A673 (cell line): ENCODE results near the gene ROBO2. TPM values are rescaled to one million over a fixed set of nuclear protein-coding genes. Genes with fewer than 3 reads are reported as not detected.

Source experiments
- BruUV-seq: library from RNA; stranded (reverse); fragments of 400-500 nt; replicated peaks from 2 replicates; lab custom pipeline; 2021; lab: Mats Ljungman, UMichigan
- CTCF ChIA-PET: fragments of 300-600 bp; sonication (Branson Sonifier 250); formaldehyde crosslinking; loops from one replicate; lab custom pipeline; 2022; ENCODE audit warnings: antibody characterized with exemption; lab: Charles Lee
- POLR2A ChIA-PET: fragments of 300-600 bp; sonication (Branson Sonifier 250); formaldehyde crosslinking; loops from one replicate; lab custom pipeline; 2022; ENCODE audit warnings: antibody characterized with exemption; ENCODE audit not compliant: low non-redundant PET; lab: Charles Lee
- DNase-seq: peaks from one replicate; pipeline ENCODE4 v3.0.0-alpha.2; 2015; ENCODE audit warnings: low spot score
- H3K27ac ChIP-seq: fragments of 200-600 bp; sonication (generic); 2 replicates; pipeline ENCODE4 v1.5.1; 2016; ENCODE audit warnings: mixed run types, low read depth, mild to moderate bottlenecking, mixed read lengths, antibody characterized with exemption, low read length; ENCODE audit not compliant: poor library complexity, severe bottlenecking
- H3K27me3 ChIP-seq: fragments of 200-600 bp; sonication (generic); replicated peaks from 2 replicates; pipeline ENCODE4 v1.6.1; 2017; ENCODE audit warnings: mixed run types, low read depth, mild to moderate bottlenecking, mixed read lengths, antibody characterized with exemption, low read length; ENCODE audit not compliant: insufficient read depth, poor library complexity
- H3K36me3 ChIP-seq: fragments of 200-600 bp; sonication (generic); 2 replicates; pipeline ENCODE4 v1.6.1; 2016; ENCODE audit warnings: mixed run types, mild to moderate bottlenecking, mixed read lengths, antibody characterized with exemption, low read length; ENCODE audit not compliant: insufficient read depth, poor library complexity, severe bottlenecking
- H3K4me1 ChIP-seq: fragments of 200-600 bp; sonication (generic); 2 replicates; pipeline ENCODE4 v1.6.1; 2017; ENCODE audit warnings: mixed run types, mild to moderate bottlenecking, mixed read lengths, antibody characterized with exemption, low read length; ENCODE audit not compliant: insufficient read depth, poor library complexity, severe bottlenecking
- H3K4me3 ChIP-seq: fragments of 200-600 bp; sonication (generic); 2 replicates; pipeline ENCODE4 v1.5.1; 2016; ENCODE audit warnings: low read depth, mixed run types, mild to moderate bottlenecking, mixed read lengths, low read length; ENCODE audit not compliant: poor library complexity, severe bottlenecking
- H3K9me3 ChIP-seq: fragments of 200-600 bp; sonication (generic); 2 replicates; pipeline ENCODE4 v1.6.1; 2016; ENCODE audit warnings: mixed run types, low read depth, mild to moderate bottlenecking, mixed read lengths, antibody characterized with exemption, low read length; ENCODE audit not compliant: poor library complexity, severe bottlenecking
- CTCF ChIP-seq: fragments of 300-800, 200-600 bp; sonication (generic); conservative IDR thresholded peaks from 2 replicates; pipeline ENCODE4 v1.5.1; 2017; ENCODE audit warnings: low read depth, mild to moderate bottlenecking, antibody characterized with exemption, low read length, moderate library complexity, mixed read lengths
- EZH2 ChIP-seq: fragments of 200-600 bp; sonication (generic); IDR thresholded peaks from 2 replicates; pipeline ENCODE4 v1.6.1; 2017; ENCODE audit warnings: borderline replicate concordance, low read depth, mild to moderate bottlenecking, mixed read lengths, antibody characterized with exemption, low read length; ENCODE audit not compliant: poor library complexity, severe bottlenecking
- intact Hi-C: fragments of 100-400 bp; cut with micrococcal nuclease; formaldehyde crosslinking; loops from one replicate; pipeline ENCODE4 v1.10.0; 2022; ENCODE audit not compliant: unreplicated experiment
- total RNA-seq: library from RNA; stranded (reverse); gene quantifications from 2 replicates; pipeline ENCODE4 v1.2.3, GENCODE V29; 2021

The ROBO2 gene
- total RNA-seq, 1 experiment from 2014 or later: 17.5 TPM

- no peak overlapping the region for H3K4me3 ChIP-seq
- CTCF ChIA-PET: no interaction called here
- no peaks in the 10 kb centered on the region for H3K27me3 ChIP-seq
- H3K27ac ChIP-seq: no peak overlapping the region
- POLR2A ChIA-PET: no interaction called here
- no peaks in the 10 kb centered on the region for H3K4me1 ChIP-seq
- no peaks in the 10 kb centered on the region for H3K9me3 ChIP-seq
- TF ChIP-seq CTCF: no peak
- TF ChIP-seq EZH2: no peak
- intact Hi-C loops: no loop called here
- no TSS peak for BruUV-seq
- no peak for DNase-seq
- no peaks in the 10 kb centered on the region for H3K36me3 ChIP-seq
Observed at GRCh38 chr3:77599948-77600347, 560.0 kb downstream of the ROBO2 start.

- ChIA-PET CTCF (no interaction called here), POLR2A (no interaction called here)
- no peak for DNase-seq
- Histone ChIP-seq H3K4me1 (no peaks in the 10 kb centered on the region), H3K27ac (no peak overlapping the region), H3K36me3 (no peaks in the 10 kb centered on the region), H3K9me3 (no peaks in the 10 kb centered on the region), H3K27me3 (no peaks in the 10 kb centered on the region), H3K4me3 (no peak overlapping the region)
- BruUV-seq: no TSS peak
- TF ChIP-seq EZH2 (no peak), CTCF (no peak)
- intact Hi-C loops: no loop called here
Observed at GRCh38 chr3:77601823-77602415, 562.0 kb downstream of the ROBO2 start.

GRCh38 chr3:77602722-77603121, 562.8 kb downstream of the ROBO2 start:
- Histone ChIP-seq H3K36me3 (no peaks in the 10 kb centered on the region), H3K9me3 (no peaks in the 10 kb centered on the region), H3K27ac (no peak overlapping the region), H3K27me3 (no peaks in the 10 kb centered on the region), H3K4me1 (no peaks in the 10 kb centered on the region), H3K4me3 (no peak overlapping the region)
- DNase-seq: no peak
- CTCF ChIA-PET: no interaction called here
- TF ChIP-seq CTCF: no peak
- intact Hi-C loops: no loop called here
- no TSS peak for BruUV-seq
- POLR2A ChIA-PET: no interaction called here
